Spleen (tissue), 11 donors: ENCODE data around the gene RPL13A. TPM values are rescaled to one million over a fixed set of nuclear protein-coding genes. Genes with fewer than 3 reads are reported as not detected.
A peak's percentile ranks its signal among the peaks of the same experiment; 100 is the strongest.

Source experiments
- DNase-seq: peaks from one replicate; pipeline ENCODE4 v3.0.0-alpha.2; 2020
- H3K27ac ChIP-seq, 8 donors: fragments of 200-600 bp; sonication (generic) in 7 of 8; 1 replicate in 4 of 8; 2 replicates in 4 of 8; pipeline versions ENCODE4 v1.5.0 to v1.8.0; 2016 to 2021; ENCODE audit warnings: inconsistent platforms in 4 of 8, mild to moderate bottlenecking in 4 of 8, moderate library complexity in 1 of 8
- H3K27me3 ChIP-seq, 7 donors: fragments of 200-600 bp; sonication (generic) in 6 of 7; replicated peaks in 1 of 7; 1 replicate in 4 of 7; 2 replicates in 3 of 7; pipeline versions ENCODE4 v1.5.0 to v1.8.0; 2016 to 2021; ENCODE audit warnings: inconsistent platforms in 3 of 7, mild to moderate bottlenecking in 1 of 7
- H3K36me3 ChIP-seq, 6 donors: fragments of 200-600 bp; sonication (generic) in 5 of 6; 1 replicate in 4 of 6; 2 replicates in 2 of 6; pipeline versions ENCODE4 v1.5.0 to v1.8.0; 2016 to 2021; ENCODE audit warnings: inconsistent platforms in 2 of 6
- H3K4me1 ChIP-seq, 6 donors: fragments of 200-600 bp; sonication (generic) in 5 of 6; 1 replicate in 3 of 6; 2 replicates in 3 of 6; pipeline versions ENCODE4 v1.5.0 to v1.8.0; 2016 to 2021; ENCODE audit warnings: inconsistent platforms in 3 of 6
- H3K4me3 ChIP-seq, 8 donors: fragments of 200-600 bp; sonication (generic) in 7 of 8; 1 replicate in 4 of 8; 2 replicates in 4 of 8; pipeline versions ENCODE4 v1.5.0 to v1.8.0; 2016 to 2021; ENCODE audit warnings: inconsistent platforms in 4 of 8, mild to moderate bottlenecking in 4 of 8, moderate library complexity in 2 of 8
- H3K9me3 ChIP-seq, 8 donors: fragments of 200-600 bp; sonication (generic) in 7 of 8; 1 replicate in 4 of 8; 2 replicates in 4 of 8; pipeline versions ENCODE4 v1.5.0 to v1.8.0; 2016 to 2021; ENCODE audit warnings: inconsistent platforms in 4 of 8
- POLR2A ChIP-seq, 3 donors: fragments of 450-650 bp; IDR thresholded peaks; one replicate each; pipeline ENCODE4 v1.5.1; 2017; ENCODE audit warnings: antibody characterized with exemption in 3 of 3, mild to moderate bottlenecking in 1 of 3
- POLR2AphosphoS5 ChIP-seq, 3 donors: sonication (generic); formaldehyde crosslinking; IDR thresholded peaks; one replicate each; pipeline ENCODE4 v1.5.1; 2017; ENCODE audit warnings: antibody characterized with exemption in 3 of 3
- WGBS, 5 donors: extraction: QIAGEN DNeasy Blood & Tissue Kit in 3 of 5; methylation state at CpG; one replicate each; pipeline versions ENCODE4 v1.1.5 to v1.1.7; 2013 to 2018; 5-methylcytosine and 5-hydroxymethylcytosine counted together
- intact Hi-C: fragments of 100-400 bp; cut with DNase I; formaldehyde crosslinking; loops from one replicate; pipeline ENCODE4 v1.15.0; 2023; ENCODE audit warnings: low total_unique reads
- polyA plus RNA-seq, 3 donors: library from polyadenylated mRNA; stranded (reverse); fragments of 200-250 nt; gene quantifications; one replicate each; pipeline ENCODE4 v1.2.1, GENCODE V29; 2013
- total RNA-seq, 7 donors: library from RNA; depleted of rRNA in 3 of 7; stranded (reverse); fragments of >200 nt in 3 of 7; fragmentation: NEBNext Ultra II Directional in 4 of 7; extraction: Animal tissue kit (Norgen Biotek cat#: 25700) in 4 of 7; gene quantifications; one replicate each; pipeline versions ENCODE4 v1.1.0 to v1.2.1, GENCODE V29; 2016 to 2021
- TF ChIP-seq, protein P1 (sequence below), 11 experiments: fragments of 200-600 bp in 7 of 11; fragments of 450-650 bp in 4 of 11; sonication (generic) in 4 of 11; IDR thresholded peaks in 8 of 11; conservative IDR thresholded peaks in 3 of 11; 1 replicate in 7 of 11; 2 replicates in 4 of 11; pipeline versions ENCODE4 v1.4.0 to v1.8.0; 2016 to 2021; ENCODE audit warnings: antibody characterized with exemption in 11 of 11, inconsistent platforms in 4 of 11, mild to moderate bottlenecking in 1 of 11
- donor health status: healthy with polysubstance abuse.
- donor health status: DM: no; HTN: no; CAD: no; lungs with moderate emphysema.
- donor health status: DM: no; HTN: no; CAD: no.
- donor health status: Bipolar disorder and iron deficiency.
- donor health status: healthy.
- donor health status: DM: no; HTN: no; CAD: no.
- donor health status: DM: yes; HTN: yes; CAD: no.

The RPL13A gene
- total and polyA plus RNA-seq, 10 donors, result 2,521 to 7,408 (median 3,003) TPM

- peaks cover 13 to 87% (median 43%) of the 10 kb centered on the region in 6 donors for H3K4me1 ChIP-seq
- H3K27ac ChIP-seq, result peak within 1 kb of the TSS; percentile 95 to 98 (median 98)
- H3K4me3 ChIP-seq, result peak within 1 kb of the TSS; percentile 65 to 85 (median 74)
- WGBS, 5 donors, result 1% methylated on average over 33 to 42 of the region's 42 CpGs
- H3K9me3 ChIP-seq, result no peaks in the 10 kb centered on the region
- intact Hi-C loops, result no loop called here
- H3K27me3 ChIP-seq, result no peaks in the 10 kb centered on the region
- TF ChIP-seq POLR2AphosphoS5 (IDR thresholded peaks at IDR 0.05), result peak; percentile 74 to 98 (median 82)
- TF ChIP-seq, protein P1, sequence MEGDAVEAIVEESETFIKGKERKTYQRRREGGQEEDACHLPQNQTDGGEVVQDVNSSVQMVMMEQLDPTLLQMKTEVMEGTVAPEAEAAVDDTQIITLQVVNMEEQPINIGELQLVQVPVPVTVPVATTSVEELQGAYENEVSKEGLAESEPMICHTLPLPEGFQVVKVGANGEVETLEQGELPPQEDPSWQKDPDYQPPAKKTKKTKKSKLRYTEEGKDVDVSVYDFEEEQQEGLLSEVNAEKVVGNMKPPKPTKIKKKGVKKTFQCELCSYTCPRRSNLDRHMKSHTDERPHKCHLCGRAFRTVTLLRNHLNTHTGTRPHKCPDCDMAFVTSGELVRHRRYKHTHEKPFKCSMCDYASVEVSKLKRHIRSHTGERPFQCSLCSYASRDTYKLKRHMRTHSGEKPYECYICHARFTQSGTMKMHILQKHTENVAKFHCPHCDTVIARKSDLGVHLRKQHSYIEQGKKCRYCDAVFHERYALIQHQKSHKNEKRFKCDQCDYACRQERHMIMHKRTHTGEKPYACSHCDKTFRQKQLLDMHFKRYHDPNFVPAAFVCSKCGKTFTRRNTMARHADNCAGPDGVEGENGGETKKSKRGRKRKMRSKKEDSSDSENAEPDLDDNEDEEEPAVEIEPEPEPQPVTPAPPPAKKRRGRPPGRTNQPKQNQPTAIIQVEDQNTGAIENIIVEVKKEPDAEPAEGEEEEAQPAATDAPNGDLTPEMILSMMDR (IDR thresholded peaks at IDR 0.05 in 8 of 11, conservative IDR thresholded peaks at IDR 0.05 in 3 of 11), result peak in 5 of 11 experiments; percentile 14 to 45 (median 41)
- peak in 1 of 3 donors; percentile 34 for TF ChIP-seq POLR2A (IDR thresholded peaks at IDR 0.05)
- peak; percentile 96 for DNase-seq
- H3K36me3 ChIP-seq, result peaks cover 0 to 49% (median 18%) of the 10 kb centered on the region in 6 donors
Measured at GRCh38 chr19:49451430-49452181, 35.8 kb upstream of the RPL13A start, which contains the start of gene PIH1D1. Gene PIH1D1 (minus strand): TSS chr19:49451814. CDS start chr19:49451574, 240 bp downstream.

GRCh38 chr19:49453013-49453756 is 34.2 kb upstream of the RPL13A start, which contains the start of gene ALDH16A1:
Gene ALDH16A1 (plus strand): TSS chr19:49453225. CDS start chr19:49453332, 107 bp downstream.
- Histone ChIP-seq H3K27me3 (no peaks in the 10 kb centered on the region), H3K4me3 (peak within 1 kb of the TSS; percentile 52 to 85 (median 69)), H3K9me3 (no peaks in the 10 kb centered on the region), H3K4me1 (peaks cover 17 to 88% (median 44%) of the 10 kb centered on the region in 6 donors), H3K36me3 (peaks cover 0 to 48% (median 9%) of the 10 kb centered on the region in 6 donors), H3K27ac (peak within 1 kb of the TSS; percentile 95 to 98 (median 98))
- TF ChIP-seq, protein P1 (IDR thresholded peaks at IDR 0.05 in 8 of 11, conservative IDR thresholded peaks at IDR 0.05 in 3 of 11), result peak in 3 of 11 experiments; percentile 15 to 46 (median 45)
- TF ChIP-seq POLR2A (IDR thresholded peaks at IDR 0.05) (peak; percentile 14 to 50 (median 14)), POLR2AphosphoS5 (IDR thresholded peaks at IDR 0.05) (peak; percentile 95 to 97 (median 97))
- DNase-seq, result peak; percentile 100
- 0 to 1% (median 0%) methylated on average over 57 to 66 of the region's 66 CpGs for WGBS, 5 donors
- intact Hi-C loops, result no loop called here

- Histone ChIP-seq H3K4me1 (peaks cover 17 to 89% (median 47%) of the 10 kb centered on the region in 6 donors), H3K9me3 (no peaks in the 10 kb centered on the region), H3K27me3 (no peaks in the 10 kb centered on the region), H3K27ac (peak overlapping the region; percentile 95 to 98 (median 98)), H3K36me3 (peaks cover 0 to 47% (median 9%) of the 10 kb centered on the region in 6 donors), H3K4me3 (peak overlapping the region; percentile 52 to 85 (median 69))
- intact Hi-C loops, result no loop called here
- no peak for DNase-seq
- no peak for TF ChIP-seq POLR2AphosphoS5 (IDR thresholded peaks at IDR 0.05)
- TF ChIP-seq, protein P1 (IDR thresholded peaks at IDR 0.05 in 8 of 11, conservative IDR thresholded peaks at IDR 0.05 in 3 of 11), result no peak
- no peak for TF ChIP-seq POLR2A (IDR thresholded peaks at IDR 0.05)
- 31 to 39% (median 34%) methylated on average over 10 of the region's 10 CpGs for WGBS, 5 donors
Measured at GRCh38 chr19:49453757-49454240, 33.6 kb upstream of the RPL13A start.
